Measurements from ENCODE around the gene SLC9A9. TPM values are rescaled to one million over a fixed set of nuclear protein-coding genes. Genes with fewer than 3 reads are reported as not detected.

The SLC9A9 gene
- total RNA-seq, 4 donors from 2014 or later = 10.1 to 27.2 (median 16.7) TPM

DNA sequence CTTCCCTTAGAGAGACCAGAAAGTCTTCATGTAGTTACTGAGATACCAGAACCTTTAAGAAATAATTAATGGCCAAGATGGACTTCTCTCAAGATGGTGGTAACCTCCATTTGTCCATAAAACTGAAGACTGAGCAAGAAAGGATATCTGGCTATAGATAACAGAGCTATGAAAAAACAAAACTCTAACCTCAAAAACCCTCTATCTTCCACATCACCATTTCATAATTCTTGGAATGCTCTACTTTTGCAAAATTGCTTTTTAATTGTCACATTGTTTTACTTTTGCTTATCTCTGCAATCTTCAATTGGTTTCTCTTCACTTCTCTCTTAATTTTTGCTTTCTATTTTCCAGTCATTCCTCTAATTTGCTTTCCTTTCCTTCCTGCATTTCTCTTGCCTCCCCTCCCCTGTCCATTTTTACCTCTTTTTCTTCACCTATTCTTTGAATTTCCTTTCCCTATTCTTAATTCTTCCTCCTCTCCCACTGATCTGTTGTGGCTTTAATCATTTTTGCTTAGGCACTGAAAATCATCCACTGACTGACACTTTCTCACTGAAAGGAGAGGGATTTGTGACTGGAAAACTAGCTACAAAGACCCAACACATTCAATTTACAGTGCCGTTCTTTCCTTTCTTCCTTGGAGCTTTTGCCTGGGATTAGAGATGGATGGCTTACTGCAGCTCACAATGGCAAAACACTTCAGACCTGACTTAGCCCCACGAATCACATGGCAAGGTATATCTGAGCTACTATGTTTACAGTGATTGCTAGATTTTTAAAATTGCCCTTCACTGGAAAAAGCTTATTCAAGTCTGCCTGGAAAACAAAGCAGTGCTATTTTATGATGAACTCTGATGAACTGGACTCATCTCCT lies 485.9 kb downstream of the SLC9A9 start:
- TF ChIP-seq POLR2A (IDR thresholded peaks at IDR 0.05) (no peak), POLR2AphosphoS5 (IDR thresholded peaks at IDR 0.05) (no peak), EP300 (IDR thresholded peaks at IDR 0.05) (no peak)
- TF ChIP-seq, protein P1, sequence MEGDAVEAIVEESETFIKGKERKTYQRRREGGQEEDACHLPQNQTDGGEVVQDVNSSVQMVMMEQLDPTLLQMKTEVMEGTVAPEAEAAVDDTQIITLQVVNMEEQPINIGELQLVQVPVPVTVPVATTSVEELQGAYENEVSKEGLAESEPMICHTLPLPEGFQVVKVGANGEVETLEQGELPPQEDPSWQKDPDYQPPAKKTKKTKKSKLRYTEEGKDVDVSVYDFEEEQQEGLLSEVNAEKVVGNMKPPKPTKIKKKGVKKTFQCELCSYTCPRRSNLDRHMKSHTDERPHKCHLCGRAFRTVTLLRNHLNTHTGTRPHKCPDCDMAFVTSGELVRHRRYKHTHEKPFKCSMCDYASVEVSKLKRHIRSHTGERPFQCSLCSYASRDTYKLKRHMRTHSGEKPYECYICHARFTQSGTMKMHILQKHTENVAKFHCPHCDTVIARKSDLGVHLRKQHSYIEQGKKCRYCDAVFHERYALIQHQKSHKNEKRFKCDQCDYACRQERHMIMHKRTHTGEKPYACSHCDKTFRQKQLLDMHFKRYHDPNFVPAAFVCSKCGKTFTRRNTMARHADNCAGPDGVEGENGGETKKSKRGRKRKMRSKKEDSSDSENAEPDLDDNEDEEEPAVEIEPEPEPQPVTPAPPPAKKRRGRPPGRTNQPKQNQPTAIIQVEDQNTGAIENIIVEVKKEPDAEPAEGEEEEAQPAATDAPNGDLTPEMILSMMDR (IDR thresholded peaks at IDR 0.05) = no peak
- peaks cover 0 to 11% (median 0%) of the 10 kb centered on the region in 3 donors for H3K4me1 ChIP-seq
- no peaks in the 10 kb centered on the region for H3K27me3 ChIP-seq
- H3K27ac ChIP-seq = no peak overlapping the region
- no peaks in the 10 kb centered on the region for H3K36me3 ChIP-seq
- no peak for ATAC-seq
- 50% methylated on average over 2 of the region's 2 CpGs; no CpG with 5 or more reads in 1 of the 2 donors for WGBS, 2 donors (ENCODE audit: low coverage in 1 of 2)
- no peak overlapping the region for H3K4me3 ChIP-seq
- H3K9me3 ChIP-seq = peaks cover 0 to 8% (median 0%) of the 10 kb centered on the region in 3 donors

- no peaks in the 10 kb centered on the region for H3K36me3 ChIP-seq
- peaks cover 0 to 8% (median 0%) of the 10 kb centered on the region in 3 donors for H3K9me3 ChIP-seq
- TF ChIP-seq EP300 (IDR thresholded peaks at IDR 0.05) = no peak
- H3K4me1 ChIP-seq = peaks cover 0 to 11% (median 0%) of the 10 kb centered on the region in 3 donors
- no peaks in the 10 kb centered on the region for H3K27me3 ChIP-seq
- no peak overlapping the region for H3K4me3 ChIP-seq
- 87 to 94% methylated on average over 2 of the region's 2 CpGs for WGBS, 2 donors (ENCODE audit: low coverage in 1 of 2)
- no peak for ATAC-seq
- H3K27ac ChIP-seq = no peak overlapping the region
These were observed 486.7 kb downstream of the SLC9A9 start for GRCh38 chr3:143361589-143361988.

- ATAC-seq = no peak
- 6 to 19% methylated on average over 2 of the region's 2 CpGs for WGBS, 2 donors (ENCODE audit: low coverage in 1 of 2)
These were observed 488.0 kb downstream of the SLC9A9 start for GRCh38 chr3:143360244-143360643.

DNA sequence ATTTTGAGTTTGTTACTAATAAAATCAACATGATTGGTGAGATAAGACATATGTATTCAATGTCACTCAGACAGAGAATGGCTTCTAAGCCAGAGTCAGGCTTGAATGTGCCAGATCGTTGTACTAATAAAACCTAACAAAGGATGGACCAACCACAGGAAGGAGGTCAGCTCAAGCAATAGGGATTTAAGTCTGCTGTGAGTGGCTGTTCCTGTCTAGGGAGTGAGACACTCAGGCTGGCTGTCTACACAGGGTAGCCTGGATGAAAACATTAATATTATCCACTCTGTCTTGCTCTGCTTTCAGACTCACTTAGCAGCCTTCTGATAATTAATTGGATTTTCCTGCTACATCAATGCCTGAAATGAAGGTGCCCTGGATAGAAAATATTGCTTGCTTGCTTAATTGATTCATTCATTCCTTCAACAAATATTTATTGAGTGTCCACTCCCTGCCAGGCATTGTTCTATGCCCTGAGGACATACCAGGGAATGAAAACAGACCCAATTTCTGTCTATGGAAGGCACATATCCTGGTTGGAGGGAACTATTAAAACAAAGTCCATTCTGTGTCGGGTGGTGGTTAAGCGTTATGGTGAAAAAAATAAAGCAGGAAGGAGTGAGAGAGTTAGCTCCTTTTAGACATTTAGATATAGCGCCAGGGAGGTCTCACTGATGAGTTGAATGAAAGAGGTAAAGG lies 489.3 kb downstream of the SLC9A9 start:
- Histone ChIP-seq H3K9me3 (peaks cover 0 to 8% (median 0%) of the 10 kb centered on the region in 3 donors), H3K4me1 (peaks cover 0 to 11% (median 0%) of the 10 kb centered on the region in 3 donors), H3K4me3 (no peak overlapping the region), H3K36me3 (no peaks in the 10 kb centered on the region), H3K27ac (no peak overlapping the region), H3K27me3 (no peaks in the 10 kb centered on the region)
- TF ChIP-seq POLR2A (IDR thresholded peaks at IDR 0.05) (no peak), POLR2AphosphoS5 (IDR thresholded peaks at IDR 0.05) (no peak)
- no peak for ATAC-seq
- WGBS, 2 donors (ENCODE audit: low coverage in 1 of 2) = 79 to 81% methylated on average over 4 of the region's 4 CpGs

More at GRCh38 chr3:143360244-143360643, 488.0 kb downstream of the SLC9A9 start:
- H3K9me3 ChIP-seq = peaks cover 0 to 8% (median 0%) of the 10 kb centered on the region in 3 donors
- TF ChIP-seq POLR2AphosphoS5 (IDR thresholded peaks at IDR 0.05) (no peak), POLR2A (IDR thresholded peaks at IDR 0.05) (no peak), EP300 (IDR thresholded peaks at IDR 0.05) (no peak)
- TF ChIP-seq, protein P1 (IDR thresholded peaks at IDR 0.05) = no peak
- peaks cover 0 to 11% (median 0%) of the 10 kb centered on the region in 3 donors for H3K4me1 ChIP-seq
- no peak overlapping the region for H3K27ac ChIP-seq
- no peaks in the 10 kb centered on the region for H3K27me3 ChIP-seq
- no peak overlapping the region for H3K4me3 ChIP-seq
- H3K36me3 ChIP-seq = no peaks in the 10 kb centered on the region

GRCh38 chr3:143358155-143358792 lies 490.0 kb downstream of the SLC9A9 start:
- H3K27me3 ChIP-seq = no peaks in the 10 kb centered on the region
- H3K36me3 ChIP-seq = no peaks in the 10 kb centered on the region
- no peak overlapping the region for H3K27ac ChIP-seq
- peaks cover 0 to 8% (median 0%) of the 10 kb centered on the region in 3 donors for H3K9me3 ChIP-seq
- H3K4me1 ChIP-seq = peaks cover 0 to 11% (median 0%) of the 10 kb centered on the region in 3 donors
- no peak for TF ChIP-seq POLR2A (IDR thresholded peaks at IDR 0.05)
- TF ChIP-seq, protein P1 (IDR thresholded peaks at IDR 0.05) = no peak
- no peak for TF ChIP-seq EP300 (IDR thresholded peaks at IDR 0.05)
- no peak for TF ChIP-seq POLR2AphosphoS5 (IDR thresholded peaks at IDR 0.05)
- 48 to 56% methylated on average over 2 of the region's 2 CpGs for WGBS, 2 donors (ENCODE audit: low coverage in 1 of 2)
- H3K4me3 ChIP-seq = no peak overlapping the region
- ATAC-seq = no peak

Measured in gastroesophageal sphincter (tissue), 4 donors.